ENCODE data around the gene KDELR1. TPM values are rescaled to one million over a fixed set of nuclear protein-coding genes. Genes with fewer than 3 reads are reported as not detected.

Gene KDELR1
- total and polyA plus RNA-seq, 9 of the 15 experiments (the other 6 are each of a cell fraction or from before 2014, with no cell fraction given) = 6.1 to 165 (median 58.5) TPM

- TF ChIP-seq, protein P1, sequence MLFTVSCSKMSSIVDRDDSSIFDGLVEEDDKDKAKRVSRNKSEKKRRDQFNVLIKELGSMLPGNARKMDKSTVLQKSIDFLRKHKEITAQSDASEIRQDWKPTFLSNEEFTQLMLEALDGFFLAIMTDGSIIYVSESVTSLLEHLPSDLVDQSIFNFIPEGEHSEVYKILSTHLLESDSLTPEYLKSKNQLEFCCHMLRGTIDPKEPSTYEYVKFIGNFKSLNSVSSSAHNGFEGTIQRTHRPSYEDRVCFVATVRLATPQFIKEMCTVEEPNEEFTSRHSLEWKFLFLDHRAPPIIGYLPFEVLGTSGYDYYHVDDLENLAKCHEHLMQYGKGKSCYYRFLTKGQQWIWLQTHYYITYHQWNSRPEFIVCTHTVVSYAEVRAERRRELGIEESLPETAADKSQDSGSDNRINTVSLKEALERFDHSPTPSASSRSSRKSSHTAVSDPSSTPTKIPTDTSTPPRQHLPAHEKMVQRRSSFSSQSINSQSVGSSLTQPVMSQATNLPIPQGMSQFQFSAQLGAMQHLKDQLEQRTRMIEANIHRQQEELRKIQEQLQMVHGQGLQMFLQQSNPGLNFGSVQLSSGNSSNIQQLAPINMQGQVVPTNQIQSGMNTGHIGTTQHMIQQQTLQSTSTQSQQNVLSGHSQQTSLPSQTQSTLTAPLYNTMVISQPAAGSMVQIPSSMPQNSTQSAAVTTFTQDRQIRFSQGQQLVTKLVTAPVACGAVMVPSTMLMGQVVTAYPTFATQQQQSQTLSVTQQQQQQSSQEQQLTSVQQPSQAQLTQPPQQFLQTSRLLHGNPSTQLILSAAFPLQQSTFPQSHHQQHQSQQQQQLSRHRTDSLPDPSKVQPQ (CRISPR knock-in tag; IDR thresholded peaks at IDR 0.05; ENCODE audit: borderline replicate concordance) = no peak
- no peak for TF ChIP-seq KHSRP (IDR thresholded peaks at IDR 0.05)
- TF ChIP-seq FOS (IDR thresholded peaks at IDR 0.05; ENCODE audit: extremely low read depth, insufficient read length) = peak; percentile 86
- no peak for TF ChIP-seq ZNF518B (CRISPR knock-in tag; IDR thresholded peaks at IDR 0.05)
- no peak for TF ChIP-seq ZNF740 (CRISPR knock-in tag; IDR thresholded peaks at IDR 0.05)
- no peak for TF ChIP-seq ZNF740 (tag; IDR thresholded peaks at IDR 0.05)
- TF ChIP-seq ZBTB12 (CRISPR knock-in tag; IDR thresholded peaks at IDR 0.05) = no peak
- TF ChIP-seq ZNF174 (CRISPR knock-in tag; IDR thresholded peaks at IDR 0.05) = no peak
- TF ChIP-seq ZNF830 (CRISPR knock-in tag; IDR thresholded peaks at IDR 0.05) = peak; percentile 39; the same call in 1 of the 2 replicates
- TF ChIP-seq LCOR (CRISPR knock-in tag; IDR thresholded peaks at IDR 0.05) = 0 out of 2 replicates have a peak, but pooled peaks have one; percentile 43
- TF ChIP-seq ZBTB9 (CRISPR knock-in tag; IDR thresholded peaks at IDR 0.05) = no peak
- no peak; a peak in 2 of 4 replicates for TF ChIP-seq MAZ (CRISPR knock-in tag; conservative IDR thresholded peaks at IDR 0.05 in 1 of 2, IDR thresholded peaks at IDR 0.05 in 1 of 2)
- TF ChIP-seq SMAD4 (CRISPR knock-in tag; conservative IDR thresholded peaks at IDR 0.05) = 0 out of 2 replicates have a peak, but pooled peaks have one; percentile 4
- no peak for TF ChIP-seq RBM34 (IDR thresholded peaks at IDR 0.05; ENCODE audit: borderline replicate concordance, insufficient read depth, low read length)
- no peak for TF ChIP-seq POLR3G (IDR thresholded peaks at IDR 0.05; ENCODE audit: extremely low read depth, insufficient read length, insufficient replicate concordance)
- TF ChIP-seq RUNX1 (IDR thresholded peaks at IDR 0.05; ENCODE audit: low read depth) = no peak
Observed at GRCh38 chr19:48332662-48333466, 58.5 kb downstream of the KDELR1 start (continued).

Data from K562 (cell line).